ENCODE data around the gene PCNX4. TPM values are rescaled to one million over a fixed set of nuclear protein-coding genes. Genes with fewer than 3 reads are reported as not detected.

The PCNX4 gene
- total RNA-seq, 1 donor from 2014 or later, result 68.7 TPM

DNA sequence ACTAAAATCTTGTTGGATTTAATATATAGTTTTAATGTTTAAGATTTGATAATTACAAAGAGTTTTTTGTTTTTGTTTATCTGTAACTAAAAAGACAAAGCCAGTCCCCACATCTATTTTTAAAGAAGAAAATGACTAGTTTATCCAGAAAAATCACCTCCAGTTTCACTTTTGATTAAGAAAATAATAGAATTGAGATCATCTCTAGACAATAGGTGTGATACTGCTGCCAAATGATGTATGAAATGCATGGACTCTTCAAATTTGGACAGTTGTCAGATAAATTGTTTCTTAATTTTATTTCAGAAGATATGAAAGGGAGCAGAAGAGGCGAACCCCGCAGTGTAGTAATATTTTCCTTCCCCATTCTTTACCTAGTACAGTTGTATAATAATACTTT, 20.0 kb downstream of the PCNX4 start:
- H3K36me3 Mint-ChIP-seq (ENCODE audit: low read depth, unreplicated experiment), result peaks cover 15% of the 10 kb centered on the region
- H3K4me3 Mint-ChIP-seq (ENCODE audit: unreplicated experiment), result no peak overlapping the region
- H3K27me3 Mint-ChIP-seq (ENCODE audit: unreplicated experiment), result no peaks in the 10 kb centered on the region
- no peaks in the 10 kb centered on the region for H3K9me3 Mint-ChIP-seq (ENCODE audit: unreplicated experiment)
- no peaks in the 10 kb centered on the region for H3K4me1 Mint-ChIP-seq (ENCODE audit: unreplicated experiment)
- no peak for DNase-seq (ENCODE audit: low spot score)
- TF ChIP-seq, protein P1, sequence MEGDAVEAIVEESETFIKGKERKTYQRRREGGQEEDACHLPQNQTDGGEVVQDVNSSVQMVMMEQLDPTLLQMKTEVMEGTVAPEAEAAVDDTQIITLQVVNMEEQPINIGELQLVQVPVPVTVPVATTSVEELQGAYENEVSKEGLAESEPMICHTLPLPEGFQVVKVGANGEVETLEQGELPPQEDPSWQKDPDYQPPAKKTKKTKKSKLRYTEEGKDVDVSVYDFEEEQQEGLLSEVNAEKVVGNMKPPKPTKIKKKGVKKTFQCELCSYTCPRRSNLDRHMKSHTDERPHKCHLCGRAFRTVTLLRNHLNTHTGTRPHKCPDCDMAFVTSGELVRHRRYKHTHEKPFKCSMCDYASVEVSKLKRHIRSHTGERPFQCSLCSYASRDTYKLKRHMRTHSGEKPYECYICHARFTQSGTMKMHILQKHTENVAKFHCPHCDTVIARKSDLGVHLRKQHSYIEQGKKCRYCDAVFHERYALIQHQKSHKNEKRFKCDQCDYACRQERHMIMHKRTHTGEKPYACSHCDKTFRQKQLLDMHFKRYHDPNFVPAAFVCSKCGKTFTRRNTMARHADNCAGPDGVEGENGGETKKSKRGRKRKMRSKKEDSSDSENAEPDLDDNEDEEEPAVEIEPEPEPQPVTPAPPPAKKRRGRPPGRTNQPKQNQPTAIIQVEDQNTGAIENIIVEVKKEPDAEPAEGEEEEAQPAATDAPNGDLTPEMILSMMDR (IDR thresholded peaks at IDR 0.05; ENCODE audit: unreplicated experiment), result no peak
- no peak overlapping the region for H3K27ac Mint-ChIP-seq (ENCODE audit: unreplicated experiment)

DNA sequence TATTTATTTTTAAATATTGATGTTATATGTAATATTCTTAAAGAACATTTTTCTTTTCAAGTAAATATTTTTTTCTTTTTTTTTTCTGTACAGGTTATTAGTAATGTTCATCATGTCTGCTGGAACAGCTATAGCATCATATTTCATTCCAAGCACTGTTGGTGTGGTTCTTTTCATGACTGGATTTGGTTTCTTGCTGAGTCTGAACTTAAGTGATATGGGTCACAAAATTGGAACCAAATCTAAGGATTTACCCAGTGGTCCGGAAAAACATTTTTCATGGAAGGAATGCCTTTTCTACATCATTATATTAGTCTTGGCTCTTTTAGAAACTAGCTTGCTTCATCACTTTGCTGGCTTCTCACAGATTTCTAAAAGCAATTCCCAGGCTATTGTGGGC, 23.2 kb downstream of the PCNX4 start:
- H3K4me3 Mint-ChIP-seq (ENCODE audit: unreplicated experiment), result no peak overlapping the region
- H3K36me3 Mint-ChIP-seq (ENCODE audit: low read depth, unreplicated experiment), result peaks cover 9% of the 10 kb centered on the region
- no peaks in the 10 kb centered on the region for H3K27me3 Mint-ChIP-seq (ENCODE audit: unreplicated experiment)
- TF ChIP-seq, protein P1 (IDR thresholded peaks at IDR 0.05; ENCODE audit: unreplicated experiment), result no peak
- H3K4me1 Mint-ChIP-seq (ENCODE audit: unreplicated experiment), result no peaks in the 10 kb centered on the region
- no peak for DNase-seq (ENCODE audit: low spot score)
- H3K27ac Mint-ChIP-seq (ENCODE audit: unreplicated experiment), result no peak overlapping the region
- H3K9me3 Mint-ChIP-seq (ENCODE audit: unreplicated experiment), result no peaks in the 10 kb centered on the region

DNA sequence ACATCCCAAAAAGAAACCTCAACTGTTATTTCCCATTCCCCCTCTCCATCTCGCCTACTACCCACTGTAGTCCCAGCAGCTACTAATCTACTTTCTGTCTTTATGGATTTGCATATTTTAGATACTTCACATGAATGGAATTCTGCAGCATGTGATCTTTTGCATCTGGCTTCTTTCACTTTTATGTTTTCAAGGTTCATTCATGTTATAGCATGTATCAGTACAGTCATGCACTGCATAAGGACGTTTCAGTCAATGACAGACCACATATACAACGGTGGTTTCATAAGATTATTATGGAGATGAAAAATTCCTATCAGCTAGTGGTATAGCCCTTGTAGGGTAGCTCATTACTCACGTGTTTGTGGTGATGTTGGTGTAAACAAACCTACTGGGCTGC, 24.5 kb downstream of the PCNX4 start:
- Mint-ChIP-seq H3K36me3 (ENCODE audit: low read depth, unreplicated experiment) (peaks cover 9% of the 10 kb centered on the region), H3K27ac (ENCODE audit: unreplicated experiment) (no peak overlapping the region), H3K27me3 (ENCODE audit: unreplicated experiment) (no peaks in the 10 kb centered on the region), H3K4me3 (ENCODE audit: unreplicated experiment) (peak overlapping the region; percentile 27), H3K9me3 (ENCODE audit: unreplicated experiment) (no peaks in the 10 kb centered on the region), H3K4me1 (ENCODE audit: unreplicated experiment) (no peaks in the 10 kb centered on the region)
- DNase-seq (ENCODE audit: low spot score), result no peak
- TF ChIP-seq, protein P1 (IDR thresholded peaks at IDR 0.05; ENCODE audit: unreplicated experiment), result no peak

DNA sequence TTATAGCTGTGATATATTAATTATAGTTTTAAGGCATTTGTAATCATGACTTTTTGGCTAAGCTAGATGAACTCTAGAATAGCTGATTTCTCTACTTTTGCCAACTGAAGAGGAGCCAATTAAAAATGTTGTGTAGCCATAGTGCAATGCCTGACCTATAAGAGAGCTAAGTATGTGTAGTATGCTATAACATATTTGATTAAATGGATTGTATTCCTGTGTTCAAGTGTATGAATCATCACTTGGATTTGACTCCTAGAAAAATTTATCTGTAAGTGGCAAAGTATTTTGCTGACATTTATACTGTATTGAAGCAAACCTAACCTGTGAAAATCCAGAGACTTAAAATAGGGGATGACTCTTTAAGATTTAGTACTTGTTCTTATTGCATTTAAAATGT, 34.2 kb downstream of the PCNX4 start:
- Mint-ChIP-seq H3K27me3 (ENCODE audit: unreplicated experiment) (no peaks in the 10 kb centered on the region), H3K36me3 (ENCODE audit: low read depth, unreplicated experiment) (peaks cover 29% of the 10 kb centered on the region), H3K27ac (ENCODE audit: unreplicated experiment) (no peak overlapping the region), H3K9me3 (ENCODE audit: unreplicated experiment) (no peaks in the 10 kb centered on the region), H3K4me1 (ENCODE audit: unreplicated experiment) (no peaks in the 10 kb centered on the region), H3K4me3 (ENCODE audit: unreplicated experiment) (no peak overlapping the region)
- TF ChIP-seq, protein P1 (IDR thresholded peaks at IDR 0.05; ENCODE audit: unreplicated experiment), result no peak
- no peak for DNase-seq (ENCODE audit: low spot score)

DNA sequence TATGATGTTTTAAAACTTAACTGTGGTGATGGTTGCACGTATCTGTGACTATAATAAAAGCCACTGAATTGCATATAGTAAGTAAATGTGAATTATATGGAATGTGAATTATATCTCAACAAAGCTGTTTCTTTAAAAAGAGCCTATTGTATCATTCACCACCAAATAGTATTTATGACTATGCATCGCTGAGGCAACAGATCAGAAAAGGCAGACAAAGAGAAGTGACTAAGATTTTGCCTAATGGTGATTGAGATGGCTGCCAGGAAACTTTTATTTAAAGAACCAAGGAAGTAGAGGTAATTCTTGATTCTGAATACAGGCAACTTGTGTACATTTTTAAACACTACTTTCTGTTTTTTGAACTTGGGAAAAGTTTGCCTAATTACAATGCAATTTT, 41.8 kb downstream of the PCNX4 start:
- H3K9me3 Mint-ChIP-seq (ENCODE audit: unreplicated experiment), result no peaks in the 10 kb centered on the region
- H3K4me3 Mint-ChIP-seq (ENCODE audit: unreplicated experiment), result no peak overlapping the region
- no peak overlapping the region for H3K27ac Mint-ChIP-seq (ENCODE audit: unreplicated experiment)
- TF ChIP-seq, protein P1 (IDR thresholded peaks at IDR 0.05; ENCODE audit: unreplicated experiment), result no peak
- peaks cover 19% of the 10 kb centered on the region for H3K36me3 Mint-ChIP-seq (ENCODE audit: low read depth, unreplicated experiment)
- H3K4me1 Mint-ChIP-seq (ENCODE audit: unreplicated experiment), result no peaks in the 10 kb centered on the region
- no peaks in the 10 kb centered on the region for H3K27me3 Mint-ChIP-seq (ENCODE audit: unreplicated experiment)
- DNase-seq (ENCODE audit: low spot score), result no peak
